K562 (cell line): ENCODE measurements around the gene PPP1R14B. TPM values are rescaled to one million over a fixed set of nuclear protein-coding genes. Genes with fewer than 3 reads are reported as not detected.

Source experiments
- CREB3 ChIP-seq: fragments of 450-650 bp; conservative IDR thresholded peaks from 2 replicates; pipeline ENCODE4 v1.6.1; 2016; ENCODE audit warnings: missing genetic modification characterization, low read depth, mild to moderate bottlenecking, missing compliant biosample characterization, moderate library complexity
- EHMT2 ChIP-seq: fragments of 450-650 bp; IDR thresholded peaks from 2 replicates; pipeline ENCODE4 v1.6.1; 2018; ENCODE audit warnings: antibody characterized with exemption
- ETV6 ChIP-seq, 3 experiments: fragments of 150-350 bp in 1 of 3; sonication (generic) in 1 of 3; formaldehyde crosslinking in 1 of 3; IDR thresholded peaks; 2 replicates each; pipeline versions ENCODE4 v1.6.1 to v1.8.0; 2014 to 2022; ENCODE audit warnings: borderline replicate concordance in 2 of 3, low read depth in 2 of 3, antibody characterized with exemption in 1 of 3, low read length in 1 of 3, mild to moderate bottlenecking in 1 of 3, missing genetic modification reagents in 1 of 3
- GABPB2 ChIP-seq: fragments of 250-450 bp; sonication (Bioruptor Pico); conservative IDR thresholded peaks from 2 replicates; pipeline ENCODE4 v1.5.1; 2021; ENCODE audit warnings: mild to moderate bottlenecking
- JUND ChIP-seq, 2 experiments: IDR thresholded peaks; 2 replicates in 1 of 2; 3 replicates in 1 of 2; pipeline ENCODE4 v1.6.1; 2011; ENCODE audit warnings: borderline replicate concordance in 2 of 2, low read depth in 2 of 2, low read length in 2 of 2, improper control_type of control experiment in 1 of 2, missing biosample characterization in 1 of 2, missing genetic modification characterization in 1 of 2, missing genetic modification reagents in 1 of 2
- MAFF ChIP-seq: IDR thresholded peaks from 2 replicates; pipeline ENCODE4 v1.6.1; 2012; ENCODE audit warnings: low read length, improper control_type of control experiment
- MITF ChIP-seq: IDR thresholded peaks from 2 replicates; pipeline ENCODE4 v1.6.1; 2014; ENCODE audit warnings: antibody characterized with exemption
- ZNF282 ChIP-seq: sonication (generic); formaldehyde crosslinking; IDR thresholded peaks from 2 replicates; pipeline ENCODE4 v1.8.1; 2023; ENCODE audit warnings: missing genetic modification reagents
- ZNF398 ChIP-seq: fragments of 250-450 bp; sonication (Bioruptor Pico); IDR thresholded peaks from 2 replicates; pipeline ENCODE4 v1.8.0; 2021; ENCODE audit warnings: moderate library complexity, mild to moderate bottlenecking, inconsistent platforms
- ZNF583 ChIP-seq: fragments of 250-450 bp; sonication (Bioruptor Pico); IDR thresholded peaks from 2 replicates; pipeline ENCODE4 v1.4.0; 2020
- ZNF589 ChIP-seq: fragments of 200-800 bp; sonication (Bioruptor generic); IDR thresholded peaks from 2 replicates; pipeline ENCODE4 v1.6.1; 2016; ENCODE audit warnings: low read depth, missing genetic modification characterization, missing compliant biosample characterization
- polyA plus RNA-seq, 8 experiments: library from polyadenylated mRNA; depleted of rRNA in 4 of 8; stranded (reverse) in 5 of 8; unstranded in 3 of 8; fragments of >200 nt; fragmentation: Nextera tagmentation in 2 of 8; fragmentation: Illumina TruSeq in 1 of 8; extraction: Ambion mirVana in 2 of 8; extraction: Trizol in 1 of 8; gene quantifications; 2 replicates each; pipeline versions ENCODE4 v1.2.1 to v1.2.3, GENCODE V29; 2011 to 2014; ENCODE audit warnings: inconsistent platforms in 1 of 8, missing spikeins in 1 of 8
- total RNA-seq, 7 experiments: library from RNA; depleted of rRNA in 6 of 7; stranded (reverse); fragments of >200 nt in 6 of 7; fragmentation: Illumina TruSeq in 2 of 7; extraction: Trizol in 2 of 7; gene quantifications; 2 replicates each; pipeline versions ENCODE4 v1.2.1 to v1.2.3, GENCODE V29; 2011 to 2021; ENCODE audit warnings: low replicate concordance in 1 of 7
- TF ChIP-seq, protein P1 (sequence below): fragments of 250-450 bp; sonication (Bioruptor Pico); IDR thresholded peaks from 2 replicates; pipeline ENCODE4 v1.4.0; 2020
- TF ChIP-seq, protein P2 (sequence below): sonication (generic); formaldehyde crosslinking; IDR thresholded peaks from 2 replicates; pipeline ENCODE4 v1.9.0; 2022; ENCODE audit warnings: mild to moderate bottlenecking, missing genetic modification reagents
- TF ChIP-seq, protein P3 (sequence below): sonication (generic); formaldehyde crosslinking; IDR thresholded peaks from 2 replicates; pipeline ENCODE4 v1.8.0; 2022; ENCODE audit warnings: mild to moderate bottlenecking, missing genetic modification reagents, borderline replicate concordance

The PPP1R14B gene
- total and polyA plus RNA-seq, 9 of the 15 experiments (the other 6 are each of a cell fraction or from before 2014, with no cell fraction given): 7.7 to 566 (median 212) TPM

- TF ChIP-seq MITF (no peak), JUND (IDR thresholded peaks at IDR 0.05; ENCODE audit: borderline replicate concordance, low read depth, low read length) (0 out of 2 replicates have a peak, but pooled peaks have one; percentile 26), JUND (tag; IDR thresholded peaks at IDR 0.05; ENCODE audit: borderline replicate concordance, low read depth, low read length) (no peak), GABPB2 (CRISPR knock-in tag) (no peak), MAFF (0 out of 2 replicates have a peak, but pooled peaks have one; percentile 13), ZNF583 (CRISPR knock-in tag) (no peak), ETV6 (IDR thresholded peaks at IDR 0.05; ENCODE audit: borderline replicate concordance in 1 of 2, low read depth in 2 of 2, low read length in 1 of 2) (no peak), ETV6 (CRISPR knock-in tag; IDR thresholded peaks at IDR 0.05; ENCODE audit: borderline replicate concordance) (no peak), CREB3 (tag) (peak; percentile 24; the same call in 1 of the 2 replicates), ZNF589 (CRISPR knock-in tag) (0 out of 2 replicates have a peak, but pooled peaks have one; percentile 18), ZNF398 (CRISPR knock-in tag) (no peak), EHMT2 (no peak), ZNF282 (CRISPR knock-in tag) (no peak)
- TF ChIP-seq, protein P1, sequence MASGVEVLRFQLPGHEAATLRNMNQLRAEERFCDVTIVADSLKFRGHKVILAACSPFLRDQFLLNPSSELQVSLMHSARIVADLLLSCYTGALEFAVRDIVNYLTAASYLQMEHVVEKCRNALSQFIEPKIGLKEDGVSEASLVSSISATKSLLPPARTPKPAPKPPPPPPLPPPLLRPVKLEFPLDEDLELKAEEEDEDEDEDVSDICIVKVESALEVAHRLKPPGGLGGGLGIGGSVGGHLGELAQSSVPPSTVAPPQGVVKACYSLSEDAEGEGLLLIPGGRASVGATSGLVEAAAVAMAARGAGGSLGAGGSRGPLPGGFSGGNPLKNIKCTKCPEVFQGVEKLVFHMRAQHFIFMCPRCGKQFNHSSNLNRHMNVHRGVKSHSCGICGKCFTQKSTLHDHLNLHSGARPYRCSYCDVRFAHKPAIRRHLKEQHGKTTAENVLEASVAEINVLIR (CRISPR knock-in tag): 0 out of 2 replicates have a peak, but pooled peaks have one; percentile 20
- TF ChIP-seq, protein P2, sequence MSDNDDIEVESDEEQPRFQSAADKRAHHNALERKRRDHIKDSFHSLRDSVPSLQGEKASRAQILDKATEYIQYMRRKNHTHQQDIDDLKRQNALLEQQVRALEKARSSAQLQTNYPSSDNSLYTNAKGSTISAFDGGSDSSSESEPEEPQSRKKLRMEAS (CRISPR knock-in tag): peak; percentile 74
- TF ChIP-seq, protein P3, sequence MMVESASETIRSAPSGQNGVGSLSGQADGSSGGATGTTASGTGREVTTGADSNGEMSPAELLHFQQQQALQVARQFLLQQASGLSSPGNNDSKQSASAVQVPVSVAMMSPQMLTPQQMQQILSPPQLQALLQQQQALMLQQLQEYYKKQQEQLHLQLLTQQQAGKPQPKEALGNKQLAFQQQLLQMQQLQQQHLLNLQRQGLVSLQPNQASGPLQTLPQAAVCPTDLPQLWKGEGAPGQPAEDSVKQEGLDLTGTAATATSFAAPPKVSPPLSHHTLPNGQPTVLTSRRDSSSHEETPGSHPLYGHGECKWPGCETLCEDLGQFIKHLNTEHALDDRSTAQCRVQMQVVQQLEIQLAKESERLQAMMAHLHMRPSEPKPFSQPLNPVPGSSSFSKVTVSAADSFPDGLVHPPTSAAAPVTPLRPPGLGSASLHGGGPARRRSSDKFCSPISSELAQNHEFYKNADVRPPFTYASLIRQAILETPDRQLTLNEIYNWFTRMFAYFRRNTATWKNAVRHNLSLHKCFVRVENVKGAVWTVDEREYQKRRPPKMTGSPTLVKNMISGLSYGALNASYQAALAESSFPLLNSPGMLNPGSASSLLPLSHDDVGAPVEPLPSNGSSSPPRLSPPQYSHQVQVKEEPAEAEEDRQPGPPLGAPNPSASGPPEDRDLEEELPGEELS (CRISPR knock-in tag): peak; percentile 16; the same call in 1 of the 2 replicates
These were observed 6.9 kb downstream of the PPP1R14B start (continued) for GRCh38 chr11:64239662-64240434.
